B cell (primary cell): Measurements from ENCODE around the gene ZNHIT2. TPM values are rescaled to one million over a fixed set of nuclear protein-coding genes. Genes with fewer than 3 reads are reported as not detected.

ENCODE experiments used
- ATAC-seq: fragments of 200-7000 bp; cut with Tn5 transposase; one replicate; pipeline ENCODE4 v1.10.0; 2021; ENCODE audit warnings: low read depth, mild to moderate bottlenecking, moderate number of reproducible peaks, moderate library complexity
- CTCF ChIA-PET: fragments of 350-600 bp; sonication (Branson Sonifier 250); formaldehyde crosslinking; loops from one replicate; lab custom pipeline; 2021; ENCODE audit warnings: antibody characterized with exemption, inconsistent platforms; lab: Charles Lee
- POLR2A ChIA-PET: fragments of 350-600 bp; sonication (Branson Sonifier 250); formaldehyde crosslinking; loops from one replicate; lab custom pipeline; 2021; ENCODE audit warnings: antibody characterized with exemption; lab: Charles Lee
- DNase-seq: peaks from one replicate; pipeline ENCODE4 v3.0.0; 2013
- H2AFZ ChIP-seq: 2 replicates; pipeline ENCODE4 v1.6.1; 2012; ENCODE audit warnings: mild to moderate bottlenecking, low read depth, low read length; ENCODE audit not compliant: insufficient read depth, poor library complexity, severe bottlenecking
- H3K27ac ChIP-seq, 2 donors: 1 replicate in 1 of 2; 2 replicates in 1 of 2; pipeline ENCODE4 v1.5.1; 2012 to 2013; ENCODE audit warnings: low read length in 2 of 2, mild to moderate bottlenecking in 2 of 2, moderate library complexity in 1 of 2
- H3K27me3 ChIP-seq, 4 experiments: fragments of 200-600 bp in 1 of 4; sonication (generic) in 1 of 4; replicated peaks in 1 of 4; 1 replicate in 2 of 4; 2 replicates in 2 of 4; pipeline versions ENCODE4 v1.6.1 to v1.7.0; 2013 to 2016; ENCODE audit warnings: low read length in 3 of 4, mild to moderate bottlenecking in 2 of 4, mixed read lengths in 1 of 4, moderate library complexity in 1 of 4; ENCODE audit not compliant: insufficient read depth in 4 of 4, control insufficient read depth in 3 of 4; ENCODE audit errors: control extremely low read depth in 1 of 4
- H3K36me3 ChIP-seq, 2 experiments: replicated peaks in 1 of 2; 1 replicate in 1 of 2; 2 replicates in 1 of 2; pipeline versions ENCODE4 v1.6.1 to v1.7.1; 2013; ENCODE audit warnings: low read length in 1 of 2; ENCODE audit not compliant: insufficient read depth in 2 of 2, control insufficient read depth in 1 of 2; ENCODE audit errors: control extremely low read depth in 1 of 2, extremely low read depth in 1 of 2
- H3K4me1 ChIP-seq, 2 donors: fragments of 200-600 bp in 1 of 2; sonication (generic) in 1 of 2; 1 replicate in 1 of 2; 2 replicates in 1 of 2; pipeline versions ENCODE4 v1.5.1 to v1.6.1; 2013 to 2017; ENCODE audit warnings: low read length in 2 of 2; ENCODE audit not compliant: control insufficient read depth in 2 of 2, insufficient read depth in 2 of 2
- H3K4me2 ChIP-seq: replicated peaks from 2 replicates; pipeline ENCODE3; 2012; ENCODE audit warnings: mild to moderate bottlenecking, low read depth, low read length; ENCODE audit not compliant: poor library complexity, severe bottlenecking
- H3K4me3 ChIP-seq, 5 experiments: fragments of 200-600 bp in 1 of 5; sonication (generic) in 1 of 5; 1 replicate in 3 of 5; 2 replicates in 2 of 5; pipeline versions ENCODE4 v1.5.1 to v1.7.0; 2011 to 2016; ENCODE audit warnings: low read length in 4 of 5, mild to moderate bottlenecking in 4 of 5, low read depth in 2 of 5, control low read depth in 1 of 5, moderate library complexity in 1 of 5; ENCODE audit not compliant: insufficient read depth in 1 of 5; ENCODE audit errors: control extremely low read depth in 1 of 5, extremely low read depth in 1 of 5
- H3K79me2 ChIP-seq: fragments of 200-600 bp; sonication (generic); one replicate; pipeline ENCODE4 v1.6.0; 2016; ENCODE audit warnings: low read length; ENCODE audit not compliant: control insufficient read depth, insufficient read depth
- H3K9ac ChIP-seq: fragments of 200-600 bp; sonication (generic); 2 replicates; pipeline ENCODE4 v1.6.1; 2017; ENCODE audit warnings: mild to moderate bottlenecking, low read length, moderate library complexity
- H3K9me3 ChIP-seq, 3 donors: one replicate each; pipeline versions ENCODE4 v1.6.1 to v1.7.1; 2013; ENCODE audit warnings: low read length in 2 of 3; ENCODE audit not compliant: control insufficient read depth in 2 of 3, insufficient read depth in 1 of 3; ENCODE audit errors: control extremely low read depth in 1 of 3
- H4K20me1 ChIP-seq: 2 replicates; pipeline ENCODE4 v1.6.0; 2012; ENCODE audit warnings: mild to moderate bottlenecking, low read length; ENCODE audit not compliant: insufficient read depth, control insufficient read depth, poor library complexity, severe bottlenecking
- H3K27ac Mint-ChIP-seq: one replicate; pipeline ENCODE4 v1.8.0; 2021; ENCODE audit warnings: mixed read lengths
- H3K27me3 Mint-ChIP-seq: one replicate; pipeline ENCODE4 v1.8.0; 2021; ENCODE audit warnings: mixed read lengths
- H3K4me1 Mint-ChIP-seq: one replicate; pipeline ENCODE4 v1.8.0; 2021; ENCODE audit warnings: mixed read lengths
- H3K4me3 Mint-ChIP-seq: one replicate; pipeline ENCODE4 v1.8.0; 2021; ENCODE audit warnings: mixed read lengths
- H3K9me3 Mint-ChIP-seq: one replicate; pipeline ENCODE4 v1.8.0; 2022; ENCODE audit warnings: mixed read lengths; ENCODE audit not compliant: insufficient read depth
- CTCF ChIP-seq: fragments of 200-600 bp; IDR thresholded peaks from one replicate; pipeline ENCODE4 v1.8.0; 2022; ENCODE audit warnings: antibody characterized with exemption, mild to moderate bottlenecking
- EZH2 ChIP-seq: IDR thresholded peaks from 2 replicates; pipeline ENCODE4 v1.6.1; 2012; ENCODE audit warnings: borderline replicate concordance, low read depth, mild to moderate bottlenecking, moderate library complexity, low read length; ENCODE audit not compliant: insufficient read depth, poor library complexity, severe bottlenecking
- WGBS: methylation state at CpG from one replicate; pipeline ENCODE4 v1.1.5; 2013; ENCODE audit warnings: missing lambda C conversion rate; ENCODE audit not compliant: insufficient coverage; 5-methylcytosine and 5-hydroxymethylcytosine counted together
- intact Hi-C: fragments of 100-400 bp; cut with micrococcal nuclease; formaldehyde crosslinking; loops from one replicate; pipeline ENCODE4 v1.10.0; 2022
- polyA plus RNA-seq: library from polyadenylated mRNA; depleted of rRNA; stranded (reverse); fragments of >200 nt; gene quantifications from 2 replicates; pipeline ENCODE4 v1.2.3, GENCODE V29; 2012
- total RNA-seq, 2 donors: library from RNA; stranded (reverse); fragments of 120-200 nt in 1 of 2; gene quantifications; 1 replicate in 1 of 2; 2 replicates in 1 of 2; pipeline versions ENCODE4 v1.2.3 to v1.2.4, GENCODE V29; 2013 to 2022

ZNHIT2 gene
- total and polyA plus RNA-seq, 2 donors (not counting 1 experiment from before 2014, with no cell fraction given), result 6.2 to 14.1 TPM

DNA sequence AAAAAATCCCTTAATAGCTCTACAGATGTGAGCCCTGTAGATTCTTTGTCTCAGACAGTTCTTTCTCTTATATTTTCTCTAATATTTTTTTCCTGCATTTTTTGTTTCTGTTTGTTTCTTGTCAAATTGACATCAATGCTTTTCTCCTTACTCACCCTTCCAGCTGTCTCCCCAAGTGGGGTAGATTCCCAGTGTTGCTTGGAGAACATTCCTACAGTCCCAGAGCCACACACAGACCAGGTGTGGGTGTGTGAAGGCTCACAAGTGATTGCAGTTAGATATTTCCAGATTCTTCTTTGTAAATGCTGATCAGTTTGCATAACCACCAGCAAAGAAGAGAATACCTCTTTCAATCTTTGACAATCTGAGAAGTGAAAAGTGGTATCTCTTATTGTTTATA lies 14.0 kb downstream of the ZNHIT2 start:
- intact Hi-C loops, result no loop called here
- Mint-ChIP-seq H3K9me3 (no peaks in the 10 kb centered on the region), H3K4me3 (no peak overlapping the region), H3K27me3 (no peaks in the 10 kb centered on the region), H3K27ac (no peak overlapping the region), H3K4me1 (peaks cover 11% of the 10 kb centered on the region)
- CTCF ChIA-PET, result interaction anchor here (0.6 to 10.2 kb wide), 3 partner anchors 7 to 89 kb away, joined by 3 to 96 read pairs (median 3); partner anchors contain the start of gene TM7SF2
- peaks cover 26% of the 10 kb centered on the region for H4K20me1 ChIP-seq
- H3K4me2 ChIP-seq, result no peak overlapping the region
- no peak for TF ChIP-seq EZH2
- TF ChIP-seq CTCF, result no peak
- no peaks in the 10 kb centered on the region for H3K9me3 ChIP-seq
- no peak overlapping the region for H3K9ac ChIP-seq
- H3K27me3 ChIP-seq, result no peaks in the 10 kb centered on the region
- H2AFZ ChIP-seq, result no peak overlapping the region
- H3K4me3 ChIP-seq, result no peak overlapping the region
- no peak overlapping the region for H3K27ac ChIP-seq
- POLR2A ChIA-PET, result no interaction called here
- DNase-seq (no peak), ATAC-seq (no peak)
- H3K79me2 ChIP-seq, result peaks cover 57% of the 10 kb centered on the region
- no peaks in the 10 kb centered on the region for H3K4me1 ChIP-seq
- peaks cover 0 to 45% of the 10 kb centered on the region in 2 experiments for H3K36me3 ChIP-seq

GRCh38 chr11:65102142-65103095 lies 15.1 kb downstream of the ZNHIT2 start:
- no peak overlapping the region for H2AFZ ChIP-seq
- CTCF ChIA-PET, result interaction anchor here (10.2 kb wide), 1 partner anchor 8 kb away, joined by 96 read pairs; the partner anchor contains the start of gene TM7SF2
- POLR2A ChIA-PET, result no interaction called here
- no peaks in the 10 kb centered on the region for H3K27me3 ChIP-seq
- intact Hi-C loops, result no loop called here
- H3K9me3 ChIP-seq, result no peaks in the 10 kb centered on the region
- H3K36me3 ChIP-seq, result peaks cover 0 to 44% of the 10 kb centered on the region in 2 experiments
- H3K4me3 ChIP-seq, result no peak overlapping the region
- peaks cover 16% of the 10 kb centered on the region for H3K4me1 Mint-ChIP-seq
- H3K4me3 Mint-ChIP-seq, result no peak overlapping the region
- H3K9me3 Mint-ChIP-seq, result no peaks in the 10 kb centered on the region
- peaks cover 28% of the 10 kb centered on the region for H4K20me1 ChIP-seq
- no peak overlapping the region for H3K27ac ChIP-seq
- no peak overlapping the region for H3K27ac Mint-ChIP-seq
- ATAC-seq (no peak), DNase-seq (no peak)
- 100% methylated on average over 6 of the region's 8 CpGs for WGBS
- no peak overlapping the region for H3K4me2 ChIP-seq
- H3K27me3 Mint-ChIP-seq, result no peaks in the 10 kb centered on the region
- H3K9ac ChIP-seq, result no peak overlapping the region
- H3K4me1 ChIP-seq, result peaks cover 0 to under 1% of the 10 kb centered on the region in 2 donors
- TF ChIP-seq EZH2 (no peak), CTCF (no peak)
- H3K79me2 ChIP-seq, result peaks cover 68% of the 10 kb centered on the region
